SK-N-SH treated with all-trans-retinoic acid at 6 μM for 48 hours (cell line): Measurements from ENCODE around the gene CDKN2B-AS1.
A peak's percentile ranks its signal among the peaks of the same experiment; 100 is the strongest.

Source experiments
- ATAC-seq: fragments of 200-7000 bp; cut with Tn5 transposase; 3 replicates; pipeline ENCODE4 v1.9.1; 2020; ENCODE audit warnings: mild to moderate bottlenecking, moderate library complexity
- CREB5 ChIP-seq: fragments of 250-450 bp; sonication (Bioruptor Pico); IDR thresholded peaks from 2 replicates; pipeline ENCODE4 v1.5.1; 2020; ENCODE audit warnings: low read depth, mild to moderate bottlenecking, moderate library complexity
- CSDC2 ChIP-seq: fragments of 250-450 bp; sonication (Bioruptor Pico); IDR thresholded peaks from 2 replicates; pipeline ENCODE4 v1.5.0; 2020; ENCODE audit warnings: mild to moderate bottlenecking, moderate library complexity
- CSRNP3 ChIP-seq: fragments of 250-450 bp; sonication (Bioruptor Pico); IDR thresholded peaks from 2 replicates; pipeline ENCODE4 v1.5.1; 2021; ENCODE audit warnings: mild to moderate bottlenecking, moderate library complexity
- ESRRG ChIP-seq: fragments of 250-450 bp; sonication (Bioruptor Pico); IDR thresholded peaks from 2 replicates; pipeline ENCODE4 v1.6.1; 2021; ENCODE audit warnings: mild to moderate bottlenecking
- ISL1 ChIP-seq: fragments of 250-450 bp; sonication (Bioruptor Pico); IDR thresholded peaks from 2 replicates; pipeline ENCODE4 v2.1.2; 2022; ENCODE audit warnings: mild to moderate bottlenecking, moderate library complexity
- OSR1 ChIP-seq: fragments of 250-450 bp; sonication (Bioruptor Pico); IDR thresholded peaks from 2 replicates; pipeline ENCODE4 v1.8.0; 2022; ENCODE audit warnings: moderate library complexity, mild to moderate bottlenecking, inconsistent platforms
- PATZ1 ChIP-seq: fragments of 250-450 bp; sonication (Bioruptor Pico); IDR thresholded peaks from 2 replicates; pipeline ENCODE4 v1.8.0; 2020; ENCODE audit warnings: mild to moderate bottlenecking, moderate library complexity, borderline replicate concordance
- POU6F1 ChIP-seq: fragments of 250-450 bp; sonication (Bioruptor Pico); IDR thresholded peaks from 2 replicates; pipeline ENCODE4 v1.8.0; 2021; ENCODE audit warnings: low read depth, mild to moderate bottlenecking, moderate library complexity, borderline replicate concordance
- PPARA ChIP-seq: fragments of 250-450 bp; sonication (Bioruptor Pico); IDR thresholded peaks from 2 replicates; pipeline ENCODE4 v1.5.0; 2020; ENCODE audit warnings: mild to moderate bottlenecking, borderline replicate concordance
- RARB ChIP-seq: fragments of 250-450 bp; sonication (Bioruptor Pico); IDR thresholded peaks from 2 replicates; pipeline ENCODE4 v1.8.0; 2021; ENCODE audit warnings: mild to moderate bottlenecking, moderate library complexity
- SNAI2 ChIP-seq: fragments of 250-450 bp; sonication (Bioruptor Pico); IDR thresholded peaks from 2 replicates; pipeline ENCODE4 v1.5.0; 2020; ENCODE audit warnings: mild to moderate bottlenecking, moderate library complexity
- TCF4 ChIP-seq: fragments of 250-450 bp; sonication (Bioruptor Pico); IDR thresholded peaks from 2 replicates; pipeline ENCODE4 v1.8.0; 2021; ENCODE audit warnings: mild to moderate bottlenecking, moderate library complexity, borderline replicate concordance
- TOX ChIP-seq: fragments of 250-450 bp; sonication (Bioruptor Pico); IDR thresholded peaks from 2 replicates; pipeline ENCODE4 v1.8.0; 2021; ENCODE audit warnings: mild to moderate bottlenecking, moderate library complexity, borderline replicate concordance
- ZC3H10 ChIP-seq: fragments of 250-450 bp; sonication (Bioruptor Pico); IDR thresholded peaks from 2 replicates; pipeline ENCODE4 v1.5.1; 2021; ENCODE audit warnings: mild to moderate bottlenecking, moderate library complexity
- ZFP3 ChIP-seq: fragments of 250-450 bp; sonication (Bioruptor Pico); IDR thresholded peaks from 2 replicates; pipeline ENCODE4 v1.5.0; 2020; ENCODE audit warnings: mild to moderate bottlenecking, moderate library complexity
- ZFP30 ChIP-seq: fragments of 450-650 bp; formaldehyde crosslinking; IDR thresholded peaks from 2 replicates; pipeline ENCODE4 v1.5.0; 2022; ENCODE audit warnings: mild to moderate bottlenecking, moderate library complexity
- ZNF565 ChIP-seq: fragments of 450-650 bp; formaldehyde crosslinking; conservative IDR thresholded peaks from 2 replicates; pipeline ENCODE4 v1.5.0; 2020; ENCODE audit warnings: low read depth, mild to moderate bottlenecking, moderate library complexity
- ZNF70 ChIP-seq: fragments of 450-650 bp; formaldehyde crosslinking; IDR thresholded peaks from 2 replicates; pipeline ENCODE4 v1.5.0; 2020; ENCODE audit warnings: mild to moderate bottlenecking, moderate library complexity
- ZNF8 ChIP-seq: fragments of 450-650 bp; formaldehyde crosslinking; IDR thresholded peaks from 2 replicates; pipeline ENCODE4 v1.5.0; 2020; ENCODE audit warnings: mild to moderate bottlenecking, moderate library complexity

The CDKN2B-AS1 gene

GRCh38 chr9:22036866-22037626, 42.5 kb downstream of the CDKN2B-AS1 start (continued):
- TF ChIP-seq RARB (no peak), OSR1 (no peak)

- ATAC-seq = peak; percentile 51; the same call in 1 of the 3 replicates
- no peak for TF ChIP-seq TCF4 (CRISPR knock-in tag)
Measured at GRCh38 chr9:22037954-22038690, 43.5 kb downstream of the CDKN2B-AS1 start.

GRCh38 chr9:22039258-22039657, 44.7 kb downstream of the CDKN2B-AS1 start:
- ATAC-seq = no peak
- no peak for TF ChIP-seq ZNF8 (CRISPR knock-in tag)
- no peak for TF ChIP-seq RARB
- no peak for TF ChIP-seq ZFP30
- TF ChIP-seq PATZ1 (CRISPR knock-in tag) = no peak
- TF ChIP-seq CREB5 (CRISPR knock-in tag) = no peak
- TF ChIP-seq ZNF70 (CRISPR knock-in tag) = no peak

- ATAC-seq = peak; percentile 81
- TF ChIP-seq ZC3H10 = no peak
- TF ChIP-seq PPARA (CRISPR knock-in tag) = no peak
- TF ChIP-seq CSRNP3 = no peak
- no peak for TF ChIP-seq POU6F1 (CRISPR knock-in tag)
- TF ChIP-seq CSDC2 (CRISPR knock-in tag) = no peak
- no peak for TF ChIP-seq ZNF565 (CRISPR knock-in tag)
- no peak for TF ChIP-seq RARB
- no peak for TF ChIP-seq CREB5 (CRISPR knock-in tag)
- TF ChIP-seq ZFP30 = no peak
- TF ChIP-seq ZFP3 (CRISPR knock-in tag) = no peak
- TF ChIP-seq OSR1 = no peak
Measured at GRCh38 chr9:22040760-22041159, 46.2 kb downstream of the CDKN2B-AS1 start.

GRCh38 chr9:22041344-22041743, 46.8 kb downstream of the CDKN2B-AS1 start:
- TF ChIP-seq SNAI2 (CRISPR knock-in tag) (no peak), ESRRG (CRISPR knock-in tag) (no peak), RARB (no peak), ZNF70 (CRISPR knock-in tag) (no peak), ISL1 (CRISPR knock-in tag) (no peak), ZFP3 (CRISPR knock-in tag) (no peak), PPARA (CRISPR knock-in tag) (no peak), TOX (CRISPR knock-in tag) (no peak), PATZ1 (CRISPR knock-in tag) (no peak)
- TF ChIP-seq, all 23 proteins: peak for 0
- no peak for ATAC-seq
